ENCODE data around the gene ALKBH2. TPM values are rescaled to one million over a fixed set of nuclear protein-coding genes. Genes with fewer than 3 reads are reported as not detected.

Gene ALKBH2
- total RNA-seq, 1 donor from 2014 or later = 18.1 TPM

Other genes starting within 250 kb of the ALKBH2 start
- 20.0 TPM for gene SSH1, start 235.9 kb downstream of the ALKBH2 start, total RNA-seq (ENCODE audit: insufficient read depth, low replicate concordance)
- gene DAO, start 213.4 kb downstream of the ALKBH2 start, total RNA-seq (ENCODE audit: insufficient read depth, low replicate concordance) = not detected
- gene SVOP, start 72.4 kb downstream of the ALKBH2 start, total RNA-seq (ENCODE audit: insufficient read depth, low replicate concordance) = 2.2 TPM
- gene USP30, start 40.9 kb downstream of the ALKBH2 start, total RNA-seq (ENCODE audit: insufficient read depth, low replicate concordance) = 4.1 TPM
- 18.1 TPM for gene UNG, start 4.1 kb upstream of the ALKBH2 start, total RNA-seq (ENCODE audit: insufficient read depth, low replicate concordance)
- gene ACACB, start 23.1 kb upstream of the ALKBH2 start, total RNA-seq (ENCODE audit: insufficient read depth, low replicate concordance) = 27.9 TPM
- gene FOXN4, start 215.8 kb upstream of the ALKBH2 start, total RNA-seq (ENCODE audit: insufficient read depth, low replicate concordance) = 1.9 TPM

Data from umbilical cord (tissue), 1 donor.